Effector CD4-positive, alpha-beta T cell (primary cell): ENCODE measurements around the gene SENP5.

Experiments used
- DNase-seq: peaks from one replicate; pipeline ENCODE4 v3.0.0-alpha.2; 2020

SENP5 gene

GRCh38 chr3:196969660-196970546 lies 102.2 kb downstream of the SENP5 start:
- peak; percentile 57 for DNase-seq

GRCh38 chr3:196970547-196971093 lies 102.9 kb downstream of the SENP5 start:
- no peak for DNase-seq

- DNase-seq, result no peak
These were observed 103.5 kb downstream of the SENP5 start for GRCh38 chr3:196971094-196971698.

GRCh38 chr3:196974661-196975060 lies 106.9 kb downstream of the SENP5 start:
- DNase-seq, result no peak

- DNase-seq, result no peak
These were observed 107.6 kb downstream of the SENP5 start for GRCh38 chr3:196975349-196975748.

- no peak for DNase-seq
These were observed 109.2 kb downstream of the SENP5 start for GRCh38 chr3:196976941-196977340.

- no peak for DNase-seq
These were observed 111.8 kb downstream of the SENP5 start for GRCh38 chr3:196979545-196979944.

- no peak for DNase-seq
These were observed 113.9 kb downstream of the SENP5 start for GRCh38 chr3:196981657-196982056.

GRCh38 chr3:196983186-196983585 lies 115.5 kb downstream of the SENP5 start:
- no peak for DNase-seq
